Mesenteric fat pad (tissue), 1 donor: Measurements from ENCODE around the gene XPA. TPM values are rescaled to one million over a fixed set of nuclear protein-coding genes. Genes with fewer than 3 reads are reported as not detected.
"Not testable (repeated sequence)": the region's sequence is repeated elsewhere in the genome, so short reads cannot be mapped to it uniquely, and the experiment has no call there.

Experiments used
- DNase-seq: peaks from one replicate; pipeline ENCODE4 v3.0.0-alpha.2; 2020; ENCODE audit warnings: low spot score
- long read RNA-seq: library from polyadenylated mRNA; unstranded; transcript quantifications from one replicate; pipeline ENCODE4 v2.0.0, GENCODE V29; 2020
- total RNA-seq: library from RNA; stranded (reverse); fragmentation: NEBNext Ultra II Directional; extraction: Animal tissue kit (Norgen Biotek cat#: 25700); gene quantifications from one replicate; pipeline ENCODE4 v1.2.1, GENCODE V29; 2021
- donor health status: DM: yes; HTN: yes; CAD: no.

XPA gene
- 16.7 TPM for total RNA-seq
- long read RNA-seq, transcript XPA-201 (6 exons, 1,417 nt) = major isoform, 13 of 26 reads
- long read RNA-seq, partial matches to known transcripts = 5 of 26 reads
- long read RNA-seq, other reads (novel, unspliced or antisense) = 8 of 26 reads

DNA sequence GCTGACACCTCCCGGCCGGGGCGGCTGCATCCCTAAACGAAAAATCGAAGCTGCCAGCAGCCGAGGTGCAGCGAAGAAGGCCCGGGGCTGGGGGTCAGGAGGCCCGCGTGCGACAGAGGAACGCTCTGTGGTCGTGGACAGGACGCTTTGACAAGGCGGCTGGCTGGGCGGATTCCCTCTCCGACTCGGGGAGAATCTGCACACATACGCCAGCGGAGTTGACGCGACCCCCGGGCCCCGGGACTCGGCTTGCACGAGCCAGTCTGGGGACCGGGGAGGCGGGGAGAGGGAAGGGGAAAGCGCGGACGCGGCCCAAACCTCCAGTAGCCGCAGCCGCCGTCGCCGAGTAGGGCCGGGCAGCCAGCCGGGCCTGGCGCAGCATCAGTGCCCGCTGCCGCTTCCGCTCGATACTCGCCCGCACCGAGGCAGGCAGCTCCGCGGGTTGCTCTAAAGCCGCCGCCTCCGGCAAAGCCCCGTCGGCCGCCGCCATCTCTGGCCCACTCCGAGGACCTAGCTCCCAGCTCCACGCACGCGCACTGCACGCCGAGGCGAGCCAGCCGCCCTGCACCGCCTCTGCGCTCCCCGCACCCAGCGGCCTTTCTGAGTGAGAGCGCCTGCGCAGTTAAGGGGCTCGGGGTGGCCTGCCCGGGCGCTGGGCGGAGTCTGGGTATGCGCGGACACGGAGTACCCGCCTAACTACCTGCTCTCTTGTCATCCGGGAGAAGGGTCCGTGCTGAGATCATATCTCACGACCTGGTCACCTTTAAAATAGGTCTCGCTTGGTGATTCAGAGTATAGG, at the start of gene XPA:
TSS of gene XPA (minus strand) at position 538 of the 799 bp plus-strand sequence. CDS start at position 490, 48 bp downstream.
- DNase-seq = peak; percentile 100

DNA sequence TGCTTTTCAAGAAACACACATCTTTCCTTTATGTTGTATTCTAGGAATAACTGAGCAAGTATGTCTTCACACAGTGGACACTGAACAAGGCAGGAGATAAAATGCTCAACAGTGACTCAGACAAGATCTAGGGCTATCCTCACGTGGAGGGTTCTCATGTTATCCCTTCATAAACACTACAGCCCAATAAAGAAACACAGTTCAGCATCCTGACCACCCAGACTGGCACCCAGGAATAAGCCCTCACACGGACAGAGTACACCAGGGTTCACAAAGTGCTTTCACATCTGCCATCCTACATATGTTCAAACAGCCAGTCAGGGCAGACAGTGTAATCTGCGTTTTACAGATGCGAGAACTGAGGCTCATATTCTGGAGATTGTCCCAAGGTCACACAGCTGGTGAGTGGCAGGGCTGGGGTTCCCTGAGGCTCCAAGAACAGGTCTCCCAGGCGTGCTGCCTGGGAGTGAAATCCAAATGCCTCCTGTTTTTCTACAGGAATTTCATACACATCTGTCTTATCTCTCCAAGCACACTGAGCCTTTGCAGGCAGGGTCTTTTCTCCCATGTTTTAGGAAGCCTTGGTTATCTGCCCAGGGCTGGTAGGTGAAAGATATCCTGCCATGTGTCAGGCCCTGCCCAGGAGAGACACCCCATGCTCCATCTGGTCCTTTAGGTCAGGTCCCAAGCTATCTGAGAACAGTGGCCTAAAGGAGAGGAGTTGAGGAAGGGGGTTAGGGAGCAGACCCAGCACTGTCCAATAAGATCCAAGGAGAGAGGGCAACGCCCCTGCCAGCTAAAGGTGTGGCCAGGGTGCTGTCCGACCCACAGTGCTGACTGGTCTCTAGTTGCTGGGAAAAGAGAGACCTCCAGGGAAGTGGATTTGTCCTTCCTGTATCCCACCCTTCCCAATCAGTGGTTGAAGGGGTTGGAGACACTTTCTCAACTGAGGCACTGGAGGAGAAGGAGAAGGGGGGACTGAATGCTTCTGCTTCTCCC, 47.9 kb upstream of the XPA start:
- no peak for DNase-seq

DNA sequence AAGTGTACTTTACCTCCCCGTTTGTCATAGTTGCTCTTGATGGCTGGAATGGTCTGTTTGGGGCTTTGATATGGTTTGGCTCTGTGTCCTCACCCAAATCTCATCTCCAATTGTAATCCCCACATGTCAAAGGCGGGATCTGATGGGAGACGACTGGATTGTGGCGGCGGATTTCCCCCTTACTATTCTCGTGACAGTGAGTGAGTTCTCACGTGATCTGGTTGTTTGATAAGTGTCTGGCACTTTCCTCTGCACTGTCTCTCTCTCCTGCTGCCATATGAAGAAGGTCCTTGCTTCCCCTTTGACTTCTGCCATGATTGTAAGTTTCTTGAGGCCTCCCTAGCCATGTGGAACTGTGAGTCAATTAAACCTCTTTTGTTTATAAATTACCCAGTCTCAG, 46.9 kb upstream of the XPA start:
- DNase-seq = not testable (repeated sequence)

DNA sequence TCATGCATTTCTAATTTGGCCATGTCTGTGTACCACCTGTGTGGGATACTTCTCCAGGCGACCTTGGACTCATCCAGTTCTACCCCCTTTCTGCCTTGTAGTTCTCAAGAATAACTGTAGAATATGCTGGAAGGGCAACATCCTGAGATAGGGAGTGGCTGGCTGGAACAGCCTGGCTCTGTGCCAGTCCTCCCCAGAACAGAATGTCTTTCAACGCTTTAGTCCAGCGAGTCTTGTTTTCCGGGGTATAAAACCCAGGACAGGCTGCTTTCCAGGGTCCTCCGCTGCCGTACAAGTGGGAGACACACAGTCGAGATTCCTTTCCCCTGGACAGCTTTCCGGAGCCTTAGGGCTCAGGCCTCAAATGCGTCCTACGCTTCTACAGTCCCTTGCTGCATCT, 45.4 kb upstream of the XPA start:
- no peak for DNase-seq

DNA sequence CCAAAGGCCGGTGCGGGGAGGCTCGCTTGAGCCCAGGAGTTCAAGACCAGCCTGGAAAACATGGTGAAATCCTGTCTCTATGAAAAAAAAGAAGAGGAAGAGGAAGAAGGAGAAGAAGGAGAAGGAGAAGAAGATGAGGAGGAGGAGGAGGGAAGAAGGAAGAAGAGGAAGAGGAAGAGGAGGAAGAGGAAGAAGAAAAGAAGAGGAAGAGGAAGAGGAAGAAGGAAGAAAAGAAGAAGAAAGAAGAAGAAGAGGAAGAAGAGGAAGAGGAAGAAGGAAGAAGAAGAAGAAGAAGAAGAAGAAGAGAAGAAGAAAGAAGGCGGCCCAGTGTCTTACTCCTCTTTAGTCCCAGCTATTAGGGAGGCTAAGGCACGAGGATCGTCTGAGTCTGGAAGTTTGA, 44.8 kb upstream of the XPA start:
- no peak for DNase-seq

DNA sequence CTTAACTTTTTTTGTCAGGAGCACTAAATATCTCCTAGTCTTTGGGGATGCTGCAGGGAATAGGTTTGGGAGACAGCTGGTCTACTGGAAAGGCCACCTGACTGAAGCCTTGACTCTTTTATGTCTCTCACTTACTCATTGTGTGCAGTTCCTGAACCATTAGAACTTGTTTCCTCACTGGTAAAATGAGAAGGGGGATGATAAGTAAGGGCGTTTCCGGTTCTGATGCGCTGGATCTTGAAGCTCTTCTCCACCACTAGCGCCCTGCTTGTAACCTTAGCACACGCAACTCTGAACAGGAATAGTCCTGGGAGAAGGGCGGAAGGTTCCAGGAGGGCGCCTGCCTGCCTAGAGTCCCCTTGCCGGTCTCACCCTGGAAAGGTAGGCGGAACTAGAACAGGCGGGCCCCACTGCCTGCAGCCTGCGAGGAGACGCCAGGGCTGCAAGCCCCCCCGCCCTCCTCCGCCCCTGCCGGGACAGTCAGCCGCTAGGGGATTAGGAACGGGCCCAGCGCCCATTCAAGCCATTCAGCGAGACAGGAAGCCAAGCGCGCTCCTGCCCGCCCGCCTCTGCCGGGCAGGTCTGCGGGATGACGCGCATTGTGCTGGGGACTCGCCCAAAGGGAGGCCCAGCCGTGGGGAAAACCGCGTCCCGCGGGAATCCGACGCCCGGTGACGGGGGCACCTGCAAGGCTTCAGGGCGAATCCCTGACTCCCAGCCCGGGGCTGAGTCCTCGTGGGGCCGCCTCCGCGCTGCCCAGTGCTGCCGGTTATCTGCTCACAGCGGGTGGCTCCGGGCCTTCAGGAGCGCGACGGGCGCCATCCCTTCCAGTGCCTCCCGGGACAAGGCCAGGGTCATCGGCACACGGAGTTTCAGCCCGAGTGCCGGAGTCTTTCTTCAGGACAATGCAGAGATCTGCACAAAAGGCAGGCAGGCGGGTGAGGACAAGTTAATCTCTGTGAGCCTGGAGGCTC, 44.0 kb upstream of the XPA start:
- no peak for DNase-seq

DNA sequence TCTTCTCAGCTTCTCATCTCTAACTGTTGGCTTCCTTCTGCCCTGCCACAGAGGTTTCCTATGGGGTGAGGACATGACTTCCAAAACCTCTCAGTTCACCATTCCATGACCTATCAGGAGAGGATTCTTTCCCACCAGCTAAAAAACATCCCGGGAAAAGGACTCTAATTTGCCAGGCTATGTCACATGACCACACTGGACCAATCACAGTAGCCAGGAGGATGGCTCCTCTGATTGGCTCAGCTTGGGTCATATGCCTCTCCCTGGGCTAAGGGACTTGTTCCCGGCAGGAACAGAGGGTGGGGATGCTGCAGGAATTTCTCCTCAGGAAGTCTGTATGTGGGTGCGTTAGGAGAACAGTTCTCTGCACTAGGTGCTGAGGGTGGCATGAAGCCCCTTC, 40.3 kb upstream of the XPA start:
- DNase-seq = no peak

DNA sequence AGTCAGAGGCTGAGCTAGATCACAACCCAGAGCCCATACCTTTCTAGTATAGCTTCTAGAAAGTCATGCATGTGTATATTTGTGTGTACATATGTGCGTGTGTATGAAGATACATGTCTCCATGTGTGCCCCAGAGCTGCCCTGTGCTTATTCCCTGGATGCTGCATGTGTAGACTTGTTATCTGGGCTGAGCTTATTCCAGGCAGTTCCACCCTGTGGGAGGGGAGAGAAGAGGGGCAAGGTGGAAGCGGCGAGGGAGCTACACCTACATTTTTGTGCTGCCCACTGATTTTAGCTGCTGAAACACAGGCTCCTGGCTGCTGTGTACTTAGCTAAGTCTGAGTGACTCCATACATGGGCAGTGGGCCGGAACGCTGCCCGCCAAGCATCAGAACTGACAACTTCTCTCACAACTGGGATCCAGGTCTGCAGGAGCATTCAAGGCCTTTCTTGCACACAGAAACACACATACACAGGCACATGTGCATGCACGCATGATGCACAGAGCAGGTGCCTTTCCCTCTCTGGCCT, 38.0 kb upstream of the XPA start:
- peak; percentile 35 for DNase-seq

DNA sequence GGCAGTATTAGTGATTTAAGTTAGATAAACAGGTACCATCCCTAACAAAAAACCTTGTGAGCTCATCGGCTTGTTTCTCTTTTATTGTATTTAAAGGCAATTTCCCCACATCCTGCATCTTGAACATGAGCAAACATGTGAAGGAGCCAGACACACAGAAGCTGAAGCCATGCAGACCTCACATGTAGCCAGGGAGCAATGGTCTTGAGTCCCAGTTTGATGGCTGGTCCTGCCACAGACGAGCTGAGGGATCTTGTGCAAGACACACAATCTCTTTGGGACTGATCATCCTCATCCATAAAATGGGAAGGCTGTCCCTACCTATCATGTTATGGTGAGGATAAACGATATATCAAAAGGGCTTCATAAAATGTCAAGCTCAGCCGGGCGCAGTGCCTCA, 29.6 kb upstream of the XPA start:
- peak; percentile 51 for DNase-seq

DNA sequence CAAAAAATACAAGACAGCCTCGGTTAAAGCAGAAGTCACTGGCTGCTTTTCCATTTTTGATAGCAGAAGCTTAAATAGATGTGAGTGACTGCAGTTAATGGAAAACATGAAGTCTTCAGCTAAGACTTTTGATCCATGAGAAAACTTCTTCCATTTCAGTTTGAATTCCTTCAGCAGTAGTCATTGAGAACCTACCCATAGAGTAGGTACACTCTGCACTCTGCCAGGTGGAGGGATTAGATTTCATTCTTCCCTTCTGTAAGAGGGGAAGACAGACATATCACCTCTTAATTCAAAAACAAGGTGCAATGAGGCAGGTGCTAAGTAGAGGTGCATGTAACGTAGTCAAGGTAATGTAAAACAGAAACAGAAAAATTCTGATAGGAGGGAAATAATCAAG, 26.7 kb upstream of the XPA start:
- DNase-seq = no peak

DNA sequence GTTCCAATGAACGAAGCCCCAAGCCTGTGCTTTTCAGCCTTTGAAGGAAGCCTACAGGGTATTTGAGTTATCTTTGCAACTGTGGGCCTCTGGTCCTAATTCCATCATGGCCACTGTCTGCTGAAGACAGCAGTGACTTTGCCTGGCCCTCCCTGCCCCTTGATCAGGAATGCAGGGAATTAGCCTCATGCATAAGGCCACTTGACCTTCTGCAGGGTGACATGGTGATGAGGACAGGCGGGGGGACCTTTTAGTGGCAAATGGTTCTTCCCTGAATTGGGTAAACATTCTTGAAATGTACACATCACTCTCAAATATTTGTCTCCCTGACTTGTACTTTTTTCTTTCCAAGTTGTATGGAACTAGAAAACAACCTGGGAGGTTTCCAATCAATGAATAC, 25.2 kb upstream of the XPA start:
- DNase-seq = no peak

DNA sequence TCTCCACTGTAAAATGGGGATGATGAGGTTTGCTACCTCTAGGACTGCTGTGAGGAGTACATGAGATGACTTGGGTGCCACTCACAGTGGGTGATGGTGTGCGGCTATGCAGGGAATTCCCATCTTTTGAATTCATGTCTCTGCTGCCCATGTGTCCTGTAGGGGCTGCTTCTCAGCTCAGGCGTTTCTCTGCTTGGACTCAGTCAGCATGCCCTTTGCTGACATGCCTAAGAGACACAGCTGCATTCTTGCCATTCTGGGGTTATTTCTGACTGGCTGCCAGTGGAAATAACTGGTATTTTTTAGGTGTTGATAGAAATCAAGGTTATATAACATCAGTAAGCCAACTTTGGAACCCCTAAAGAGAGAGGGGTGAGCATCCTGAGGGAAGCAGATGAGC, 24.3 kb upstream of the XPA start:
- no peak for DNase-seq

DNA sequence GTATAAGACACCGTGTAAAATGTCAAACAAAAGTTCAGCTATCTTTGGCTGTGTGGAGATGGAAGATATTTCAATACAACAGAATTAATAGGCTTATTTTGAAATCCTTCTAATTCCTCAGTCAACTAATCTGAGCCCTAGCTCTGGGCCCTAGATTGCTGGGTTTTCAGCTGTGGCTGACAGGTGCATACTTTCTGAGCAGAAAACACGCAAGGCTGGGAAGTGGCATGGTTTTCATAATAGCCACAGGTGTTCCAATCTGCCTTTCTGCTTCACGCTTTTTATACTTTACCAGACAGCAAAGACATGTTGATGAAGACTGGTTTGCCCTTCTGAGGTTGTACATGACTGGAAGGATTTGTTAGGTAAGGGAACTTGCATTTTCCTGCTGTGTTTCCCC, 20.7 kb upstream of the XPA start:
- DNase-seq = no peak

DNA sequence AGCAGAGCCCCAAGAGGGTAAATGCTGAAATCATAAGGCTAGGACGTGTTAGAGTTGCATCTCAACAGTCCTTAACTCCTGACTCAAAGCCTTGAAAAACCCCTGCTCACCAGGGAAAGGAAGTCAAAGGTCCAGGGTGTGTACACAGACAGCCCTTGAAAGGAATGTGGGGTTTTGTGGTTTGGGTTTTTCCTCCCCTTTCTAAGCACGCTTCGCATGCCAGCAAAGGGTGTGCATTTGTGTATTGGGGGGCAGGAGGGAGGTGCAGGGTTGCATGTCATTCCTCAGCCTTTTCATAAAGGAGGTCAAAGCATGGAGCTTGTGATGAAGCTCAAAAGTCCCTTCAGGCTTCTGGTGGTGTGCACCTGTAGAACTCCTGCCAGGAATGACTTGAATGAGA, 17.3 kb upstream of the XPA start:
- DNase-seq = no peak

DNA sequence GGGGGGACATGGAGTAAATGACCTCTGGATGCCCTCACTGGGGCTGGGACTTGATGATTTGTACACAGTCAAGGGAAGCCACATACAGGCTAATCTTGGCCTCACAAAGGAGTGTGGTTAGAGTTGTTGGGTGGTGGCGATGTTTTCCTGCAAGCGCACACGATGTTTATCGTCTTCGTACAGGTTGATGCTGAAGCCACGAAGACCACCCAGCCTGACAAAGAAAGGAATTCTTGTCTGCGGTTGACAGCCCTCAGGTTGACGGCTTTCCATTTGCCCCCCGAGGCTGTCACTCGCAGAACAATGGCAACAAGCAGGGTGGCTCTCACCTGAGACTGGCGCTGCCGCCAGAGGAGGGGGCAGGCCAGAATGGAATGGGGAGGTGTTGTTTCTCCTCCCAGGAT, 14.1 kb upstream of the XPA start:
- DNase-seq = no peak

DNA sequence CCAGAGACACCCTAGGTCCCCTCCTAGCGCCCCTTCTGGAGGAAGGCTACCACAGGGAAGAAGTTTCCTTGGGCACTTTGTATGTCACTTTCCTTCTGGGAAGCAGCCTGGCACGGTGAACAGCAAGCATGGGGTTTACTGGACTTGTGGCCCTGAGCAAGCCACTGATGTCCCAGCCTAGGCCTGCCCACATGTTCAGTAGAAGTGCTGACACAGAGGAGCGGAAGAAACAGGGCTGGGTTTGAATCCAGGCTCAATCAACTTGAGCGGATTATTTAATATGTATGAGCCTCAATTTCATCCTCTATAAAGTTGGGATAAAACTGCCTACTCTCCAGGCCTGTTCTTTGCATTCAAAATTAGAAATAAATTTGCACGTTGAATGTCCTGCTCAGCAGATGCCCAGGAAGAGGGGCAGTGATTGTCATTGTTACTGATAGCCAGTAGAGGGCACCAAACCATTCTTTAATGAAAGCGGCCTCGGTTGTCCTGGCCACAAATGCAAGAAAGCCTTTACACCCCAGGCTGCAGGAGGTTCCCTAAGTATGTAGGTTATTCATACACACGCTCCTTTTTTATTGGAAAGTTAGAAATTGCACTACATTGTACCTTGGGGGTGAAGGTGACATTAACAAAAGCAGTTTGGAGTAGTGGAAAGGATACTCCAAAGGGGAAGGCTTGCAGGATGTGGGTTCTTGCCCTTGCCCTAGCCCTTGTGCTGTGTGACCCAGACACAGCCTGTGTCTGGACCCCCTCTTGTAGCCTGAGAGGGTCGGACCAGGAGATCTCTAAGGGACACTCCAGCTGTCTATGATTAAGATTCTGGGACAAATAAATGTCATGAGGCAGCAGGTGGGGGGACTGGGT, 13.4 kb upstream of the XPA start:
- no peak for DNase-seq

DNA sequence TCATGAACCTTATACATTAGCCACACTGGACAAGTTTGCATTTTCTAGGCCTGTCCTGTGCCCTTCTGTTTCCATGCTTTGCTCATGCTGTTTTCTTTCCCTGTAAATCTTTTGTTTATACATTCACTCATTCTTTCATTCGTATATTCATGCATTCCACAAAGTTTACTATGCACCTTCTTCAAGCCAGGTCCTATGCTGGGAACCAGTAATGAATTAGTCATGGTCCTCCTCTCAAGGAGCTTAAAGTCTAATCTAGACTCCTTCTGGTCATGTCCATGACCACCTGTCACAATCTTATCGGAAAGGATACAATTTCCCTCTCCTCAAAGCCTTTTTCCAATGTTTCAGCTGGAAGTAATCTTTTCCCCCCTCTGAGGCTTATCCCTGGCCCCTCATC, 9.1 kb upstream of the XPA start:
- no peak for DNase-seq

DNA sequence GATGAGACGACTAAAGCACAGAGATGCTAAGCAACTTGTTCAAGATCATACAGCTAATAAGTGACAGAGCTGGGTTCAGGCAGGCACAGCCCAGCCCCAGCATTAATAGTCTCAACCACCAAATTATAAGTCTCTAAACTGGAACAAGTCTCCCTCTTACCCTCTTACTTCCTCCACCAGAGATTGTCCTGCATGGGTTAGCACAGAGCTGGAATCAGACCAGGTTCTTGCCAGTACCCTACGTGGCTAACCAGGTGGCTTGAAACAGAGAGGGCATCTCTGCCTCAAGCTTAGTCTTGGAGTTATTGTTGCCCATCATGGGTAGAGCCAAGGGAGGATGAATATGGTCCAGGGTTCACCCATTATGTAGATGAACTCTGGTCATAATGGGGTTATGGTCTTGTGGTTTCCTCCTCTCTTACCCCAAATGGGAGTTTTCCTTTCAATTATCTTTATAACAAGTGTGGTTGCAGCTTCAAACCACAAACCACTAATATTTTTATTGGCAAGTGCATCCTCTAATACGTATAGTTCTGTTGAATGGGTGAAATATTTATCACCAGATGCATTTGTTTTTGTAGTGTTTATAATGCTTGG, 8.3 kb upstream of the XPA start:
- no peak for DNase-seq

DNA sequence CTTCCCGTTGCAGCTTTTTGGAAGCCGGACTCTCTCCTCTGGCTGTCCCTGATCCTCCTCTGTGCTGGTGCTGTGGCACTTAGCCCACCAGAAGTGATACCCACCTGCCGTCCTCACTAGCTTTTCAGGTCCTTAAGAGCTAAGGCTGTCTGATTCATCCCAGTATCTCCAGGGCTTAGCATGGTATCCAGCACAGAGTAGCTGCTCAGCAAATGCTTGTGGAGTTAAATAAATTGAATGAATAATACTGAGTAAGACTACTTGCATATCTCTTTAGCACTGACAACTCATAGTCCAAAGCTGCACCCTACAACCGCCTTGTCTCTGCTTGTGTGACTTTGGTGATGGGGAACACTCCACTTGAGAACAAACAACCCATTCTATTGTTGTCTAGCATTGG, 7.7 kb upstream of the XPA start:
- DNase-seq = no peak
